ENCODE results near the gene ULK1.

- TF ChIP-seq, protein P1, sequence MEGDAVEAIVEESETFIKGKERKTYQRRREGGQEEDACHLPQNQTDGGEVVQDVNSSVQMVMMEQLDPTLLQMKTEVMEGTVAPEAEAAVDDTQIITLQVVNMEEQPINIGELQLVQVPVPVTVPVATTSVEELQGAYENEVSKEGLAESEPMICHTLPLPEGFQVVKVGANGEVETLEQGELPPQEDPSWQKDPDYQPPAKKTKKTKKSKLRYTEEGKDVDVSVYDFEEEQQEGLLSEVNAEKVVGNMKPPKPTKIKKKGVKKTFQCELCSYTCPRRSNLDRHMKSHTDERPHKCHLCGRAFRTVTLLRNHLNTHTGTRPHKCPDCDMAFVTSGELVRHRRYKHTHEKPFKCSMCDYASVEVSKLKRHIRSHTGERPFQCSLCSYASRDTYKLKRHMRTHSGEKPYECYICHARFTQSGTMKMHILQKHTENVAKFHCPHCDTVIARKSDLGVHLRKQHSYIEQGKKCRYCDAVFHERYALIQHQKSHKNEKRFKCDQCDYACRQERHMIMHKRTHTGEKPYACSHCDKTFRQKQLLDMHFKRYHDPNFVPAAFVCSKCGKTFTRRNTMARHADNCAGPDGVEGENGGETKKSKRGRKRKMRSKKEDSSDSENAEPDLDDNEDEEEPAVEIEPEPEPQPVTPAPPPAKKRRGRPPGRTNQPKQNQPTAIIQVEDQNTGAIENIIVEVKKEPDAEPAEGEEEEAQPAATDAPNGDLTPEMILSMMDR (tag by site-specific recombination; IDR thresholded peaks at IDR 0.05): no peak
- no peak for TF ChIP-seq REPIN1 (tag by site-specific recombination; IDR thresholded peaks at IDR 0.05; ENCODE audit: low read depth)
Measured at GRCh38 chr12:131944601-131945251, 50.3 kb downstream of the ULK1 start.
